ENCODE results near the gene SFMBT2.

Gene SFMBT2

GRCh38 chr10:7364474-7364873 is 46.4 kb downstream of the SFMBT2 start:
- no peak for DNase-seq (ENCODE audit: low read depth)

DNA sequence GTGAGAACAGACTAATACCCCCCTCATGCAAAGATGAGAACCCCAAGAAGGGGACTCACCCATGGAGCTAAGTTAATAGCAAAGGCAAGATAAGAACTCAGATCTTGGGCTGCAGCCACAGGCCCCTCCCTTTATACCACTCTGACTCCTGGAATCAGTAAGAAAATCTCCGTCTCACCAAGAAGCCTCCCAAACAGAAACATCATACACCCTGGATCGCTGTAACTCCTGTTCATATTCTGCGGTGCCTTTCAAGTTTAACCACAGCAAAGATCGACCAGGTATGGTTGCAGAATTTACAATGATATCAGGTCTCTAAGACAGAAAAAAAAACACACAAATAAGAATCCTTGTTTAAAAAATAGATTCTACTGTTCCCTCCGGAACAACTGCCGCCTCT is 47.1 kb downstream of the SFMBT2 start:
- DNase-seq (ENCODE audit: low read depth) = no peak

GRCh38 chr10:7362471-7362870 is 48.4 kb downstream of the SFMBT2 start:
- DNase-seq (ENCODE audit: low read depth) = no peak

- DNase-seq (ENCODE audit: low read depth) = no peak
Observed at GRCh38 chr10:7361316-7361715, 49.5 kb downstream of the SFMBT2 start.

GRCh38 chr10:7359954-7360353 is 50.9 kb downstream of the SFMBT2 start:
- DNase-seq (ENCODE audit: low read depth) = no peak

- no peak for DNase-seq (ENCODE audit: low read depth)
Observed at GRCh38 chr10:7359356-7359755, 51.5 kb downstream of the SFMBT2 start.

- no peak for DNase-seq (ENCODE audit: low read depth)
Observed at GRCh38 chr10:7357193-7357592, 53.6 kb downstream of the SFMBT2 start.

GRCh38 chr10:7354330-7355047 is 56.3 kb downstream of the SFMBT2 start:
- DNase-seq (ENCODE audit: low read depth) = no peak

DNA sequence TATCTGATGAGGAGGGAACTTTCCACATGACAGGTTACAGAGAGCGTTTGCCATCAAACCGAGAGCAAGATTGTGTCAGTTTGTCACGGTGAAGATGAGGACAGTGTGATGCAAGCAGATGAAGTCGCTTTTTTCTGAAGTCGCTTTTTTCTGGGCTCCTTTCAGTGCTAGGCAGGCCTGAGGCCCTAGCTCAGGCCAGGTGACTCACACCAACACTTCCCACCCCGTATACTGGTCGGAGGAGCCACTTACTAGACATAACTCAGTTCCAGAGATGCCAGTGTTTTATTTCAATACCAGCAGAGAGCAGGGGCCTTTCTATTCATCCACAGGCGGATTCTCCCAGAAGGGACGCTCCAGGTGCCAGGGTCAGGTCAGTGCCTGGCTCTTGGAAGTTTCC is 58.9 kb downstream of the SFMBT2 start:
- no peak for DNase-seq (ENCODE audit: low read depth)

DNA sequence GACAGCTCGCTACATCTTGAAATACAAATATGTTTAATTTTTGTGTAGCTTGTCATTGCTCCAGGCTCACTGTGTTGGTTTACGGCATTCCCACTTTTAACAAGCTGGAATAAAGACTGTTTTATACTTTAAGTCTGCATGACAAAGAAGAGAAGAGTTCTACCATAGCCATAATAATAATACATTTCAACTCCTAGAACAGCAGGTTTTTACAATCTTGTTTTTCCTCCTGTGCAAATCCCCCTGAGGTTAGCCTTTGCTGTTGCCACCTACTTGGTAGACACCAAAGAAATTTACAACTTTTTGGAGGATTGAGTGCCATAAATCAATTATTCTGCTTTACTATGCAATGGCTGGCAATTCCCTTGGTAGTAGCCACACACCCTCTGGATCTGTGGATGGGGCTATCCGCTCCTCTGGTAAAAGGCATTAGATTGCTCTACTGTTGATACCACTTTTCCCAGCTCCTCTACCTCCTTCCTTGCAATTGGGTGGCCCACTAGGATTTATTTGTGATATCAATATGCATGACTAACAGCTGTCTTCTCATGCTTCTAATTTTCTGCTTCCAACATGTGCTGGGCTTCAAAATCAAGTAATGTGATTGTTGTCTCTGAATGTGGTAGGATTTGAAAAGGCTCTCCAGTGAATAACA is 60.2 kb downstream of the SFMBT2 start:
- no peak for DNase-seq (ENCODE audit: low read depth)

- no peak for DNase-seq (ENCODE audit: low read depth)
Observed at GRCh38 chr10:7345717-7346116, 65.1 kb downstream of the SFMBT2 start.

GRCh38 chr10:7343040-7343439 is 67.8 kb downstream of the SFMBT2 start:
- DNase-seq (ENCODE audit: low read depth) = no peak

- no peak for DNase-seq (ENCODE audit: low read depth)
Observed at GRCh38 chr10:7340179-7340874, 70.5 kb downstream of the SFMBT2 start.

DNA sequence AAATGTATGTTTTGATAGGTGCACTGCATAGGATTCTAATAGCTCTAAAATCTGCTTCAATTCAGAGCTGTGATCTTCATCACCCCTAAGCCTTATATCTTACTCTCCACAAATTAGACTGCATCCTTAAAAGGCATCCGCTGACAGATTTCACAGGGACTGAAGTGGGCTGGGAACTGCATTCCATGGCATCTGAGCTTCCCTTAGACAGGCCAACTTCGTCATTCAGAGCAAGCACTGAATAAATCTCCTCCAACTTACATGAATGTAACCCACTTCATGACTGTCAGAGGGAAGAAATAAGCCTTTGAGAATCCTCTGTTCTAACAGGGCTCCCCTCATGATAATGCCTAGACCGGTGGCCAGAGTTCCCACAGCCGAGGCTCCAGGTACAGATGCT is 71.3 kb downstream of the SFMBT2 start:
- DNase-seq (ENCODE audit: low read depth) = no peak

- no peak for DNase-seq (ENCODE audit: low read depth)
Observed at GRCh38 chr10:7338469-7338868, 72.4 kb downstream of the SFMBT2 start.

DNA sequence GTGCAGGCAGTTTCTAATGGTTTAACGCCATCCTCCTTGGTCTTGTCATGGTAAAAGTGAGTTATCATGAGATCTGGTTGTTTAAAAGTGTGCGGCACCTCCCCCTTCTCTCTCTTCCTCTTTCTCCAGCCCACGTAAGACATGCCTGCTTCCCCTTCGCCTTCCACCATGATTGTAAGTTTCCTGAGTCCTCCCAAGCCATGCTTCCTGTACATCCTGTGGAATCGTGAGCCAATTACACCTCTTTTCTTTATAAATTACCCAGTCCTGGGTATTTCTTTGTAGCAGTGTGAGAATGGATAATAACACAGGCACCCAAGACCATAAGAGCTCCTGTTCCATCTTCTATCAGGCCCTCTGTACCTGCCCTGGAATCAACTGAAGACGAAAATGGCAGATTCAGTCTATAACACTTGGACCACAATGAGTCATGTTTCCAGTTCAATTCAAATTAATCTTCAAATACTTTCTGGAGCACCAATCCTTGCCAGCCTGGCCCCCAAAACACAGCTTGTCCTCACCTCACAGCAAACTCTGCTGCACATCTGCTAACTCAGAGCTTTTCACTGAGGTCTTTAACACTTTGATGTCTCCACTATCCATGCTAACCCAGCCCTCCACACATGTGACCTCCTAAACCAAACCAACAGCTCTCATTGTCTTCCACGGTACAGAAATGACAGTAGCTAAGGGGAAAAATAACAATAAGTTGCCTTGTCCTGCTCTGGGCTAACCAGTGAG is 73.2 kb downstream of the SFMBT2 start:
- DNase-seq (ENCODE audit: low read depth) = no peak

GRCh38 chr10:7335977-7336376 is 74.9 kb downstream of the SFMBT2 start:
- DNase-seq (ENCODE audit: low read depth) = no peak

- no peak for DNase-seq (ENCODE audit: low read depth)
Observed at GRCh38 chr10:7334642-7334964, 76.2 kb downstream of the SFMBT2 start.

- DNase-seq (ENCODE audit: low read depth) = no peak
Observed at GRCh38 chr10:7333961-7334641, 76.7 kb downstream of the SFMBT2 start.

GRCh38 chr10:7329219-7329618 is 81.6 kb downstream of the SFMBT2 start:
- no peak for DNase-seq (ENCODE audit: low read depth)

DNA sequence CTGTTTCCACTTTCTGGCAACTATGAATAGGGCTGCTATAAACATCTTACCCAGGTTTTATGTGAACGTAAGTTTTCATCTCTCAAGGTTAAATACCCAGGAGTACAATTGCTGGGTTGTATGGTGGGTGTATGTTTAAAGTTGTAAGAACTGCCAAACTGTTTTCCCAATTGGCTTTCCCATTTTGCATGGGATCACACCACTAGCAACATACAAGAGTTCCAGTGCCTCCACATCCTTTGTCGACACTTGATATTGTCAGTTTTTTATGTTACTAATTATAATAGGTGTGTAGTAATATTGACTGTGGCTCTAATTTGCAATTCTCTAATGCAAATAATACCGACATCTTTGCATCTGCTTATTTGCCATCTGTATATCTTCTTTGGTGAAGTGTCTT is 82.9 kb downstream of the SFMBT2 start:
- no peak for DNase-seq (ENCODE audit: low read depth)

GRCh38 chr10:7322623-7323022 is 88.2 kb downstream of the SFMBT2 start:
- no peak for DNase-seq (ENCODE audit: low read depth)
